GM12891 (cell line): Measurements from ENCODE around the gene HLA-DRA.
"Not testable (repeated sequence)": the region's sequence is repeated elsewhere in the genome, so short reads cannot be mapped to it uniquely, and the experiment has no call there.

ENCODE experiments used
- DNase-seq: peaks from one replicate; pipeline ENCODE4 v3.0.0; 2011; ENCODE audit warnings: low spot score; ENCODE audit not compliant: insufficient read length
- FAIRE-seq: peaks from 2 replicates; lab custom pipeline; 2011; peaks lifted over from hg19 to GRCh38; lab: Jason Lieb, UNC
- PAX5 ChIP-seq: IDR thresholded peaks from 2 replicates; pipeline ENCODE4 v1.6.1; 2011; ENCODE audit warnings: low read length, moderate library complexity, mild to moderate bottlenecking; ENCODE audit not compliant: insufficient read depth, severe bottlenecking
- POLR2A ChIP-seq: IDR thresholded peaks from 2 replicates; pipeline ENCODE4 v1.6.1; 2011; ENCODE audit warnings: low read depth, low read length, control low read depth
- POLR2AphosphoS5 ChIP-seq: IDR thresholded peaks from 2 replicates; pipeline ENCODE4 v1.6.1; 2011; ENCODE audit warnings: low read depth, low read length, control low read depth
- POU2F2 ChIP-seq: IDR thresholded peaks from 2 replicates; pipeline ENCODE4 v1.6.1; 2011; ENCODE audit warnings: low read depth, mild to moderate bottlenecking, control low read depth, low read length, moderate library complexity
- SPI1 ChIP-seq: IDR thresholded peaks from 2 replicates; pipeline ENCODE4 v1.6.1; 2011; ENCODE audit warnings: low read depth, low read length, control low read depth
- TAF1 ChIP-seq: IDR thresholded peaks from 2 replicates; pipeline ENCODE4 v1.6.1; 2011; ENCODE audit warnings: low read depth, low read length, control low read depth

HLA-DRA gene

GRCh38 chr6:32447932-32448331 lies 8.2 kb downstream of the HLA-DRA start:
- no peak for TF ChIP-seq POLR2AphosphoS5
- no peak for TF ChIP-seq POLR2A
- TF ChIP-seq SPI1, result no peak
- FAIRE-seq, result no peak
- DNase-seq, result no peak

- DNase-seq, result no peak
- TF ChIP-seq SPI1, result no peak
- no peak for TF ChIP-seq PAX5
- no peak for TF ChIP-seq POU2F2
- TF ChIP-seq TAF1, result no peak
- FAIRE-seq, result no peak
Observed at GRCh38 chr6:32449088-32449736, 9.5 kb downstream of the HLA-DRA start.

GRCh38 chr6:32457054-32457453 lies 17.4 kb downstream of the HLA-DRA start:
- DNase-seq (no peak), FAIRE-seq (no peak)

GRCh38 chr6:32459781-32460424 lies 20.2 kb downstream of the HLA-DRA start:
- TF ChIP-seq POLR2A (no peak), POLR2AphosphoS5 (no peak), SPI1 (no peak), TAF1 (no peak), POU2F2 (no peak), PAX5 (no peak)
- FAIRE-seq (no peak), DNase-seq (no peak)

More at GRCh38 chr6:32457054-32457453, 17.4 kb downstream of the HLA-DRA start:
- TF ChIP-seq POLR2A (no peak), POU2F2 (no peak), TAF1 (no peak), POLR2AphosphoS5 (no peak), PAX5 (no peak)

GRCh38 chr6:32460528-32460927 lies 20.8 kb downstream of the HLA-DRA start:
- DNase-seq, result no peak
- TF ChIP-seq PAX5, result no peak
- TF ChIP-seq POLR2A, result no peak
- no peak for TF ChIP-seq POLR2AphosphoS5
- TF ChIP-seq POU2F2, result no peak
- TF ChIP-seq SPI1, result no peak
- no peak for TF ChIP-seq TAF1
- FAIRE-seq, result no peak

- TF ChIP-seq SPI1 (no peak), POU2F2 (no peak), PAX5 (no peak), TAF1 (no peak), POLR2A (no peak), POLR2AphosphoS5 (no peak)
- FAIRE-seq (no peak), DNase-seq (no peak)
Observed at GRCh38 chr6:32461493-32461892, 21.8 kb downstream of the HLA-DRA start.

GRCh38 chr6:32462609-32463008 lies 22.9 kb downstream of the HLA-DRA start:
- DNase-seq (no peak), FAIRE-seq (peak; percentile 62)
- no peak for TF ChIP-seq POLR2AphosphoS5
- TF ChIP-seq SPI1, result no peak
- TF ChIP-seq POLR2A, result no peak
- no peak for TF ChIP-seq TAF1
- no peak for TF ChIP-seq POU2F2
- TF ChIP-seq PAX5, result no peak

- not testable (repeated sequence) for FAIRE-seq, DNase-seq
Observed at GRCh38 chr6:32467743-32468503, 28.2 kb downstream of the HLA-DRA start.

GRCh38 chr6:32472781-32473375 lies 33.2 kb downstream of the HLA-DRA start:
- TF ChIP-seq POLR2AphosphoS5, result no peak
- TF ChIP-seq SPI1, result no peak
- no peak for TF ChIP-seq PAX5
- no peak; the same call in 1 of the 2 replicates for TF ChIP-seq POLR2A
- no peak for TF ChIP-seq POU2F2
- no peak for TF ChIP-seq TAF1

More at GRCh38 chr6:32472781-32473375, 33.2 kb downstream of the HLA-DRA start:
- no peak for DNase-seq
- FAIRE-seq, result peak; percentile 13
